HG02870 (cell line): ENCODE measurements around the gene RRH.
"Not testable (repeated sequence)": the region's sequence is repeated elsewhere in the genome, so short reads cannot be mapped to it uniquely, and the experiment has no call there.

ENCODE experiments used
- ATAC-seq: cut with Tn5 transposase; IDR thresholded peaks from one replicate; pipeline ENCODE4 v1.9.1; 2021; ENCODE audit warnings: mild to moderate bottlenecking, moderate library complexity; ENCODE audit not compliant: unreplicated experiment

RRH gene, protein sequence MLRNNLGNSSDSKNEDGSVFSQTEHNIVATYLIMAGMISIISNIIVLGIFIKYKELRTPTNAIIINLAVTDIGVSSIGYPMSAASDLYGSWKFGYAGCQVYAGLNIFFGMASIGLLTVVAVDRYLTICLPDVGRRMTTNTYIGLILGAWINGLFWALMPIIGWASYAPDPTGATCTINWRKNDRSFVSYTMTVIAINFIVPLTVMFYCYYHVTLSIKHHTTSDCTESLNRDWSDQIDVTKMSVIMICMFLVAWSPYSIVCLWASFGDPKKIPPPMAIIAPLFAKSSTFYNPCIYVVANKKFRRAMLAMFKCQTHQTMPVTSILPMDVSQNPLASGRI

DNA sequence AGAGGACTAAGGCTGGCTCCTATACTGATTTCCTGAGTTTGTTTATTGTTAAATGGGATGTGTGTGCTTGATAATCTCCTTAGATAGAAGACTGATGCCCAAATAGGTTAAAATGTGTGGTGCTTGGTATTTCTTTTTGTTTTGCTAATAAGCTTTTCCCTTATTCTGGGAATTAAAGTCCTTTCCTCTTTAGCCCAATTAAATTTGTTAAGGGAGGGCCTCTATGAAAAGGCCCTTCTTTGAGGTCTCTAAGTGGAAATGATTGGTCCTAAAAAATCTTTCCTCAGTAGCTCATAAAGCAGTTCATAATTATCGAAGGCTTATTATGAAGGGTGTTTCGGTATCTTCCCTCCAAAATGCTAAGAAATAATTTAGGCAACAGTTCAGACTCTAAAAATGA lies at the start of gene RRH:
Gene RRH, plus strand, starts transcription at position 301 of the 400 bp plus-strand sequence. Its CDS starts 56 bp downstream, at position 357.
- no peak for ATAC-seq

DNA sequence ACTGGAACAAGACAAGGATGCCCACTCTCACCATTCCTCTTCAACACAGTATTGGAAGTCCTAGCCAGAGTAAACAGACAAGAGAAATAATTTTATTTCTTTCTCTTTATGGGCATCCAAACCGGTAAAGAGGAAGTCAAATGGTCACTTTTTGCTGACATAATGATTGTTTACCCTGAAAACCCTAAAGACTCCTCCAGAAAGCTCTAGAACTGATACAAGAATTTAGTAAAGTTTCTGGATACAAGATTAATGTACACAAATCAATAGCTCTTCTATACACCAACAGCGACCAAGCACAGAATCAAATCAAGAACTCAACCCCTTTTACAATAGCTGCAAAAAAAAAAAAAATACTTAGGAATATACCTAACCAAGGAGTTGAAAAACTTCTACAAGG lies 45.7 kb upstream of the RRH start:
- ATAC-seq = not testable (repeated sequence)

DNA sequence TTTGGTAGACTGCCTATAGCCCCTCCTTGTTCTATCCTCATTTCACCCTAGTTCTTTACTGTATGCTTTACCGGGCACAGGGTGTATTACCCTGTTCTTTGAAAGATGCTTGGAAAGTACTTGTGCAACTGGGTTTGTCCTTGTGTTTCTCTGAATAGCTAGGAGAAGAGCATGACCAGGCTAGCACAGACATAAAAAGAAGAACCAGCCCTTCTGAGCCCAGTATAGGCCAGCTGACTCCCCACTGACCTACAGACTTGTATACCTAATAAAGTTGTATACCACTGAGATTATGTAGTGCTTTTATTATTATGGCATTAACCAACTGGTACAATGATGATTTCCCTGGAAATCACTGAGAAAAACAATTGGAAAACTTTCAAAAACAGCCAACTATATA lies 40.9 kb upstream of the RRH start:
- no peak for ATAC-seq

DNA sequence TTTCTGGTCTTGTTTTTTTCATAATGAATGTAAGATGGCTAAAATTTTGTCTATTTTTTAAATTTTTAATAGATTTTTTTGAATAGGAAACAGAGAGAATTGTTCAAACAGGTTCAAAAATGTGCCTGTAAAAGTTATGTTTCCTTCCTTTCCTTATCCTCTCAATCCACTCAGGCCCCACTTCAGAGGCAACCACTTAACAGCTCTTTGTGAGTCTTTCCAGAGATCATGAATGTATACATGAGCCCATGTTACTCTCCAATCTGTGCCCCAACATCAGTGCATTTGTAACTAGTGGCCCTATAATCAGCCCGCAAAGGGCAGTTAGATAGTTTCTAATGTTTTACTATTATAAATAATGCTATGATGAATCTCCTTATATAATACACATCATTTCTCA lies 40.0 kb upstream of the RRH start:
- no peak for ATAC-seq

DNA sequence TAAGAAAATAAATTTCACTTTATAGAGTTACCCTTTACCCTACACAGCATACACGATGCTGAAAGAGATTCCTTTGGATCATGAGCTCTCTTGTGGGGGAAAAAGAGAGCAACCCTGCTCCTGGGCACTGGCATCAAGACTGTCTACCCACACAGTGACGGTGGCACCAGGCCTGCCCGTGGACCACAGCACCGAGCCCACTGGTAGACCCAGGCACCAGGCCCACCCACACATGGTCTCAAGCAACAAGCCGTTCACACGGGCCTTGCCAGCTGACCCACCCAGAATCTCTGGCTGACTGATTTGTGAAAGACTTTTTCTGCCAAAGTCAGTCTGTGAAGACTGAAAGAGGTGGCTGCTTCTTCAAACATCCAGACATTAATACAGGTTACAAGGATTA lies 32.7 kb upstream of the RRH start:
- no peak for ATAC-seq

DNA sequence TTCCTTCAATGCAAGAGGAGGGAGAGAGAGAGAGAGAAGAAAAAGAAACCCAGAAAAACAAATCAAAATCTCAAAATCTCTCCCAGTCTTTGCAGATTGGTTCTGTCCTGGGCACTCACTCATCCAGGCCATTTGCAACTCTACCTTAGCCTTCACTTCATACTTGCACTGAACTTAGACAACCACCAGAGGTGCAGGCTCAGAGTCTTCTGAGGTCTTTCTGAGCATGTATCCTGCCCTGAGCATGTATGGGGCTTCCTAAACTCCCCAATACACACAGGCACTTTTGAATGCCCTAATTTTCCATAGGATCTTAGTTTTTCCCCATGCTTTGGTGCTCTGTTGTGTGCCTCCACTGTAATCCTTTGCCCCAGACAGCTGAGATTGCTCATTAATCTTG lies 28.9 kb upstream of the RRH start:
- no peak for ATAC-seq

DNA sequence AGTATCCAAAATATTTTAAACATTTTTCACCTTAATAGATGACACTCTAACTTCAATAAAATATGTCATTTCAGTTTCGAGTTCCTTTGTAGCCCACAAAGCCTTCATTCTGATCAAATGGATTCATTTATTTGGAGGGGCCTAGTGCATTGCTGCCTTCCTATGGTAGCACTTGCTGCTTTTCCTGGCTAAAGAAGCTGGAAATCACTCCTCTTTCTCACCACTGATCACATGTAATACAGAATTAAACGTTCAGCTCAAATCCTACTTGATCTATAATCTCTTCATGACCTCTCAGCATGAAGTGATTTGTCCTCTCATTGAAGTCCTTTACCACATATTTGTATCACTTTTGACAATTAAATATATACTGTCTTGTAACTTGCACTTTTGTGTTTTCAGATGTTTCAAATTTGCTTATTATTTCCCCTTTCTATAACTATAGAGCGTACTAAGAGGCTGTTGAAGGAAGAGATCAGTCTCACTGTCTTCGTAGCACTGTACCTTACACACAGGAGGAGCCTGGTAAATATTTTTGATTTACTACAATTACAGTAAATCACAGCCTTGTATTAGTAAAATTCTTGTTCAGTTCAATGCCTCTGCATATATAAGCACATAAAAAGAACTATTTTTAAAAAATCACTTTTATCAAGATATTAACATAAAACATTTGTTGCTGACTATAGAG lies 26.5 kb upstream of the RRH start:
- ATAC-seq = no peak

DNA sequence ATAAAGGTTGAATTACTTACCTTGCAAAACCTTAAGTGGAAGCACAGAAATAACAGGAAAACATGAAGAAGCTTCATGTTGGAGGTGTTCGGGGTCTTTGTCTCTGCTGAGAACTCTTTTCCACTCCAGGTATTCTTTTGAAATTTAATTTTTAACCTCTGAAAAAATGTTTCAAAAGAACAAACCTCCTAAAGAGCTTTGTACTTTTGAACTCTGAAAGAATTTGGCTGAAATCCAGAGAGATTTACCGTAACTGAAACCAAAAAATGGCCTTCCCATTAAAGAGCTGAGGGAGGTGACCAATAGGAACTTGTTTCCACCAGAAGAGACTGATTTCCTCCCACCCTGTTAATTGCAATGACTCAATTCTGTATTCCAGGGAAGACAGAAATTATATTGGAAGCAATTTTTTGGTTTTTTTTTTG lies 25.9 kb upstream of the RRH start, which contains the start of gene CFI:
Gene CFI, minus strand, starts transcription at position 105 of the 425 bp plus-strand sequence. Its CDS starts 28 bp downstream, at position 77.
- no peak for ATAC-seq

DNA sequence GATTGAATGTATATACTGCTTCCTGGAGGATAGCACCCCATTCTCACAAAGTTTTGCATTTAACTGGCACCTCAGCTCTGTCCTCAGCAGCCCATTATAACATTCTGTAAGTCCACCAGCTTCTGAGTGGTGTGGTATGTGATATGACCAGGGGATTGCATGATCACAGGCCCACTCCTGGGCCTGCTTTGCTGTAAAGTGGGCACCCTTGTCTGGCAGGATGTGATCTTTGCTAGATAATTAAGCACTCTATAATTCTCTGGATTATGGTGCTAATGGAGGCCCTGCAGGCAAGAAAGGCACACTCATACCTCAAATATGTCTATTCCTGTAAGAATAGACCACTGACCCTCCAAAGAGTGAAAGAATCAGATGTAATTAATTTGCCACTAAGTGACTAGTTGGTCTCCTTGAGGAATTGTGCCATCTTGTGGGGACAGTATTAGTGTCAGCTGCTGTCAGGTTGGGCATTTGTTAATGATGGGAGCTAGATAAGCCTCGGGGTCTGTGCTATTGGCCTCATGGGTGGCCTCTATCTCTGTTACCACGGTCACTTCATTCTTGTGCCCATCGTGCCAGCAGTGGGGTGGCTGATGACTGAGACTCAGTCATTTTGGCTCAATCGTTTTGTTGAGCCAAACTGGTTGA lies 23.7 kb upstream of the RRH start:
- peak; percentile 67 for ATAC-seq

DNA sequence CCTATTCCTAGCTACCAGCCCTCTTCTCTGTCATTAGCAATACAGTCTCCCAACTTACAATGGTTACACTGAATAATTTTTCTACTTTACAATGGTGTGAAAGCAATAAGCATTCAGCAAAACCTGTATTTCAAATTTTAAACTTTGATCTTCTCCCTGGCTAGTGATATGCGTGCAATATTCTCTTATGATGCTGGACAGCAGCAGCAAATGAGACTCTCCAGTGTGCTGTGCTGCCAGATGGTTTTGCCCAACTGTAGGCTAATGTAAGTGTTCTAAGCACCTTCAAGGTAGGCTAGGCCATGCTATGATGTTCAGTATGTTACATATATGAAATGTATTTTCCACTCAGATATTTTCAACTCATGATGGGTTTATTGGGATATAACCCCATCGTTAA lies 18.1 kb upstream of the RRH start:
- no peak for ATAC-seq

DNA sequence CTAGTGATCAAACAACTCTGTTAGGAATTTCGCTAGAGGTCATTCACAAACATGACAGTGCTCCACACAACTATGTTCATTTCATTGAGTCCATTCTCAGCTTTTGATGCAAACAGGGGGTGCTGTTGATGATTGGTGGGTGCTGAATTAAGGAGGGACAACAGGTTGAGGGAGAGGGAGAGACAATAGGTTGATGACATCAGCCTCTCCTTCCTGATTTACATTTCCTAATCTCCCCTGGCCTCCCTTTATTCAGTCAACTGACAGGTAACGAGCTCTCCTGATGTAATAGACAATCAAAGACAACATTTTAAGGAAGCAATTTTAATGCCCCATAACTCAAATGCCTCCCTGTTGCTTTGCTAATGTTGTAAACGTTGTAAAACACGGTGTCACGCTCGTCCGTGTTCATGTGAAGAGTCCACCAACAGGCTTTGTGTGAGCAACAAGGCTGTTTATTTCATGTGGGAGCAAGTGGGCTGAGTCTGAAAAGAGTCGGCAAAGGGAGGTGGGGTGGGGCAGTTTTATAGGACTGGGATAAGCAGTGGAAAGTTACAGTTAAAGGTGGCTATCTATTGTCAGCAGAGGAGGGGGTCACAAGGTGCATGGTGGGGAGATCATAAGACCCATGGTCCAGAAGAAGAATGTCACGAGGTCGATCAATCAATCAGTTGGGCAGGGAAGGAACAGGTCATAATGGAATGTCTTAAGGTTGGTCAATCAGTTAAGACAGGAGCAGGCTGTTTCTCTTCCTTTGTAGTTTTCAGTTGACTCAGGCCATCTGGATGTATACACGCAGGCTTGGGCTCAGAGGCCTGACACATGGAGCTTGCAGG lies 17.0 kb upstream of the RRH start:
- no peak for ATAC-seq

DNA sequence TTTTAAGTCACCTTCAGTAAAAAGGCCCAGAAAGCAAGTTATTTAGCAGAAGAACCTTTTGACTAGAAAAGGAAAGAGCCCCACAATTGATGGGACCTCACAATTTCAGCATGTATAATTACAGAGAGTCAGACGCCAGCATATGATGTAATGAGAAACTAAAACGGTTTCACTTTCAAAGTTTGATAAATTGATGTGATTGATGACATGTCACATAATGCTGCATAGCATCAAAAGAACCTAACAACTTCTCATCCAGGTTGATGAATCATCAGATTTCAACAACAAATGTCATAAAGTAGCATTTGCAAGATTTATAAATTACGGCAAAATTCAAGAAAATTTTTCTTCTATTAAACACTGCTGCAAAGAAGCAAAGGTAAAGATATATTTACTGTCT lies 16.1 kb upstream of the RRH start:
- ATAC-seq = no peak

DNA sequence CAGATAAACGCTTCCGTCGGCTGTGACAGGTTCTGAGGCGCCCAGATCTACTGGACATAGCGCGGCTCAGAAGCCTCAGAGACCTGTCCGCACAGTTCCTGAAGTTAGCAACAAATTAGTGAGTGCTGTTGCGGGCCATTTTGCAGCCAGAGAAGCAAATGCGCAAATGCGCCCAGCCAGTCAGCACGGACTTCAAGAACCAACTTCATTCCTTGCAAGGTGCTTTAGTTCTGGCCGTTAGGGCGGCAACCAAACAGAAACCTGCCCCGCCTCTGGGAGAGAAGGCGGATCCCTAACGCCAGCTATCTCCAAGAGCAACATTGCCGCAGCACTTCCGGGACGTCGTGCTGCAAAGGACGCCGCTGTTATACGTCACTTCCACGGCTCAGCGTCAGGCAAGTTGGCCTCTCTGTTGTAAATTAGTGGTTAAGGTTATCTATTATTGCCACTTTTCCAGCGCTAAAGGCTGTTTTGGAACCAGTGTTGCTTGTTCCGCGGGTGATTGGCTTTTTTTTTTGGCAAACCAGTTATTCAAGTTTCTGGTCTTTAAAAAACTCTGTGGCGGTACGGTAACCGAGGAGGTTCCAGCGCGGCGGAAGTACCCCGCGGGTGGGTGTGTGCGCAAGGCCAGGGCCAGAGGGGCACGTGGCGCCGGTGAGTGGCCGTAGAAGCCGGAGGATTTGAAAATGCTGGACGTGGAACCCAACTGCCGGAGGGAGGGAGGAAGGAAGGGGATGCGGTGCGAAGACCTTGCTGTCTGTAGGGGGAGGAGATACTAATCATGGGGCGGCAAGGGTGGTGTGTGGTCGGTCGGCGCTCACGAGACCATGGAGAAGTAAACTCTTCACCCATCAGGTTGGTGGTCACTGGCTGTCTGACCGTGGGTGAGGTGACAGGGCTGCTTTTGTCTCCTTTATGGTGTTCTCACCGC lies 12.4 kb upstream of the RRH start, which contains the start of gene GAR1:
Gene GAR1, plus strand, starts transcription at position 612 of the 931 bp plus-strand sequence. CDS start 403 bp downstream, outside the sequence.
- peak; percentile 99 for ATAC-seq

DNA sequence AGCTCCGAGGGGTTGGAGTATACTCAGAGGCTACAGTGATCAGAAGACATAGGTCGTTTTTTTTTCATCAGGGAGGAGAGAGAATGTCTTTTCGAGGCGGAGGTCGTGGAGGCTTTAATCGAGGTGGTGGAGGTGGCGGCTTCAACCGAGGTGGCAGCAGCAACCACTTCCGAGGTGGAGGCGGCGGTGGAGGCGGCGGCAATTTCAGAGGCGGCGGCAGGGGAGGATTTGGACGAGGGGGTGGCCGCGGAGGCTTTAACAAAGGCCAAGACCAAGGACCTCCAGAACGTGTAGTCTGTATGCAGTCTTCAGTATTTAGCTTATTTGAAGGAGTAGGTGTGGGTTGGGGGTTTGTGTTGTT lies 11.7 kb upstream of the RRH start:
- no peak for ATAC-seq

DNA sequence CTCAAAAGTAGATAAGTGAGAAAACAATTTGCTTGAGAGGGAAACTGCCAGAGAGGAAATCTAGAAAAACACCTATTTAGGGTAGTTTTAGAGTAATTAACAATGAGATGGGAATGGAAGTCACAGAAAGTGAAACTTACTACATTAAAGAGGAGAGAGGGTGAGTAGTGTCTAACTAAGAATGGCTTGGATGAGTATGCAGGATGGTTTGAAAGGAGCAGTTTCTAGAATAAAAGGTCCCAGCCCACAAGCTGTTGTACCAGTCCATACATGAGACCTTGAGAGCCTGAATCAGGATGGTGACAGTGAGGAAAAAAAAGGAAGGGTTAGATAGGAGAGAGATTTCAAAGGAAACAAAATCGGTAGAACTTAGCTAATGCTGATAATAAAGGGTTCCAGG lies 10.9 kb upstream of the RRH start:
- ATAC-seq = no peak

DNA sequence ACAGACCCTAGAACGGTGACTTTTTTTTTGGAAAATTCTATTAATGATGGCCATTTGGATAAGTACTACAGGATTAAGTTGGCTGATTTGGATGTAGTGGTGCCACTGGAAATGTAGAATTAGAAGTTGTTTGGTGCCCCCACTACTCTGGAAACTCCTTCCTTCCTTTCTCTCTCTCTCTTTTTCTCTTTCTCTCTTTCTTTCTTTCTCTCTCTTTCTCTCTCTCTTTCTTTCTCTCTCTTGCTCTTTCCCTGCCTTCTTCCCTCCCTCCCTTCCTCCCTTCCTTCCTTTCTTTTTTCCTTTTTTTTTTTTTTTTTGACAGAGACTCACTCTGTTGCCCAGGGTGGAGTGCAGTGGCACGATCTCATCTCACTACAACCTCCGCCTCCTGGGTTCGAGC lies 9.5 kb upstream of the RRH start:
- ATAC-seq = no peak

DNA sequence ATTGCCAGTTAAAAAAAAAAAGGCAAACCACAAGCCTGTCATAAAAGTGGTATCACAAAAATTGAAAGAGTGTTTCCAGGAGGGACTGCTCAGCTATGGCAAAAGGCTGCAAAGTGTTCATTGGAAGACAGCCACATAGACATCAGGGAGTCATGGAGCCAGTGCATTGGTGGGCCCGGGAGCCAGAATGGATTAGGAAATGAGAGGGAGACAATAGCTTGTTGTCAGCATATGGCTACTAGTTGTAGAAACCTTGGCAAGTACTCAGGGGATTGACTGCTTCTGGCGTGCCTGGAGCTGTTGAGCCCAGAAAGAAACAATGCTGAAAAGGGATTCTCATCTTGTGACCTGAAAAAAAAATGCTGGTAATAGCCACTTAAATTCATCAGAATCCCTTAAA lies 7.2 kb upstream of the RRH start:
- ATAC-seq = no peak

DNA sequence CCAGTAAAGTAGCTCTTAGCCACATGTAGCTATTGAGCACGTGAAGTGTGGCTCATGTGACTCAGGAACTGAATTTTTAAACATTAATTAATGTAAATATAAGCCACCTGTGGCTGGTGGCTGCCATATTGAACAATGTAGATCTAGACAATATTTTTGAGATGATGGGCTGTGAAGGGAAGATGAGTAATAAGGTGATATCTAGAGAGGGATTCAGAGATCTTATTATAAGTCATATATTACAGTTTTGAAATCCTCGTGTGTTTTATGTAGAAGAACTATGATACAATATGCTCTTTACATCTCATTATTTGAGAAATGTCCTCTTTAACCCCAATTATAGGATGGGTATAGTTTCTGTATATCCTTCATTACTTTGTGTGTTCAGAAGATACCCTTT lies 6.6 kb upstream of the RRH start:
- no peak for ATAC-seq

DNA sequence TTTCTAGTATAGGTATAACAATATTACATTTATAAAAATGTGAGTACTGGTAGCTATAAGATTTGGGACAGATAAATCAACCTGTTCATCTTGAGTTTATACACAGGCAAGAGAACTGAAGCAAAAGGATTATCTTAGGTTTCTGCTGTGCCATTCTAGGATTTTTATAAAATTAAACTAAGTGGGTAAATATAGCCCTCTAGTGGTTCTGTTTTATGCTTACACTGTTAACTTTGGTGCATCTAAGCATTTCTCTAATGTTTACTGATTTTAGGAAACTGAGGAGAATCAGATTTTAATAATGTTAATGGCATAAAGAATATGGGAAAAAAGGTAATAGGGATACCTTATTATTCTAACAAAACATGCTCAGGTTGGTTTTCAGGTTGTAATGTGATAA lies 1.1 kb upstream of the RRH start:
- ATAC-seq = no peak

DNA sequence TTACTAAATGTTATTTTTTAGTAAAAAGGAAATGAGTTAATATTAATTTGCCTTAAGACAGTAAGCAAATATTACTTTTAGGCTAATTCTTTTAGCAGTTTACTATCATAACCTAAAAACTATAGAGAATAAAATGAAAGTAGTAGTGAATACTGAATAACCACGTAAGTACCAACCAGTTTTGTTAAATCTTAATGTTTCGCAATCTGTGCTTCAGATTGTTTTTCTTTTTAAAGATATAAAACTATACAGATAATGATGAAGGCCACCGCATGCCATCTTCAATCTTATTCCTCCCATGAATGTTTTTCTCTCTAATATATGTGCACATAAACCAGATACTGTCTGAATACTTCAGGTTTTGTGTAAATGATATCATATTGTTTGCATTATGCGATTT lies 6.0 kb downstream of the RRH start:
- ATAC-seq = no peak
